HL-60 (cell line): Measurements from ENCODE around the gene CSDE1.
"Not testable (repeated sequence)": the region's sequence is repeated elsewhere in the genome, so short reads cannot be mapped to it uniquely, and the experiment has no call there.

ENCODE experiments used
- DNase-seq, 2 experiments: peaks; one replicate each; pipeline ENCODE4 v3.0.0-alpha.2; 2010 to 2020; ENCODE audit warnings: low read depth in 1 of 2, low spot score in 1 of 2
- H3K27ac ChIP-seq: fragments of 250-450 bp; sonication (Bioruptor Pico); replicated peaks from 2 replicates; pipeline ENCODE4 v1.5.1; 2020; ENCODE audit warnings: mild to moderate bottlenecking, moderate library complexity
- H3K27me3 ChIP-seq: fragments of 250-450 bp; sonication (Bioruptor Pico); 2 replicates; pipeline ENCODE4 v1.5.1; 2021; ENCODE audit warnings: mild to moderate bottlenecking, moderate library complexity; ENCODE audit not compliant: insufficient read depth, poor library complexity, severe bottlenecking
- H3K4me3 ChIP-seq: replicated peaks from 2 replicates; pipeline ENCODE4 v1.5.1; 2011; ENCODE audit warnings: mild to moderate bottlenecking, control low read depth, low read length; ENCODE audit not compliant: insufficient read depth
- CTCF ChIP-seq: IDR thresholded peaks from one replicate; pipeline ENCODE4 v1.5.1; 2011; ENCODE audit warnings: low read length, control low read depth, inconsistent platforms; ENCODE audit not compliant: insufficient read depth
- GABPA ChIP-seq: IDR thresholded peaks from 2 replicates; pipeline ENCODE4 v1.6.1; 2012; ENCODE audit warnings: low read depth
- POLR2AphosphoS5 ChIP-seq: IDR thresholded peaks from 2 replicates; pipeline ENCODE4 v1.6.1; 2012; ENCODE audit warnings: low read depth
- REST ChIP-seq: IDR thresholded peaks from 2 replicates; pipeline ENCODE4 v1.6.1; 2012; ENCODE audit warnings: low read depth; ENCODE audit not compliant: insufficient replicate concordance
- SPI1 ChIP-seq: IDR thresholded peaks from 2 replicates; pipeline ENCODE4 v1.6.1; 2012; ENCODE audit warnings: low read depth, mild to moderate bottlenecking, borderline replicate concordance
- long read RNA-seq: library from polyadenylated mRNA; unstranded; transcript quantifications from one replicate; pipeline ENCODE4 v2.0.0, GENCODE V29; 2020

The CSDE1 gene
- long read RNA-seq, full-length matches to known transcripts = 2,375 of 2,688 reads
- long read RNA-seq, partial matches to known transcripts = 130 of 2,688 reads
- long read RNA-seq, other reads (novel, unspliced or antisense) = 183 of 2,688 reads

- no peak for TF ChIP-seq CTCF
- peak; percentile 97 for TF ChIP-seq POLR2AphosphoS5
- TF ChIP-seq SPI1 = peak; percentile 54; the same call in 1 of the 2 replicates
- peak; percentile 75 for TF ChIP-seq REST
- TF ChIP-seq GABPA = no peak
- no peaks in the 10 kb centered on the region for H3K27me3 ChIP-seq
- H3K27ac ChIP-seq = peak within 1 kb of the TSS; percentile 99
- peak; percentile 96 to 98 for DNase-seq
- H3K4me3 ChIP-seq = peak within 1 kb of the TSS; percentile 91
These were observed at the start of gene CSDE1 for GRCh38 chr1:114757455-114758255. Gene CSDE1, minus strand, starts transcription at chr1:114757984. Its CDS starts 18,094 bp downstream, at chr1:114739890.

- H3K27me3 ChIP-seq, DNase-seq, H3K27ac ChIP-seq, H3K4me3 ChIP-seq: not testable (repeated sequence)
These were observed 46.7 kb upstream of the CSDE1 start for GRCh38 chr1:114804449-114804848.

- Histone ChIP-seq H3K27me3 (peaks cover 2% of the 10 kb centered on the region), H3K4me3 (no peak overlapping the region), H3K27ac (no peak overlapping the region)
- no peak for DNase-seq
- TF ChIP-seq SPI1 = no peak
- no peak for TF ChIP-seq CTCF
- no peak for TF ChIP-seq GABPA
- TF ChIP-seq POLR2AphosphoS5 = no peak
- no peak for TF ChIP-seq REST
These were observed 45.2 kb upstream of the CSDE1 start for GRCh38 chr1:114803001-114803400.

- TF ChIP-seq SPI1 (no peak), GABPA (no peak), POLR2AphosphoS5 (no peak), REST (no peak), CTCF (no peak)
- peaks cover 5% of the 10 kb centered on the region for H3K27me3 ChIP-seq
- DNase-seq = no peak
- no peak overlapping the region for H3K27ac ChIP-seq
- H3K4me3 ChIP-seq = no peak overlapping the region
These were observed 36.3 kb upstream of the CSDE1 start for GRCh38 chr1:114794038-114794437.

- not testable (repeated sequence) for H3K4me3 ChIP-seq, DNase-seq, H3K27ac ChIP-seq, H3K27me3 ChIP-seq
These were observed 32.8 kb upstream of the CSDE1 start for GRCh38 chr1:114790581-114790980.

GRCh38 chr1:114786440-114786839 lies 28.7 kb upstream of the CSDE1 start:
- DNase-seq, H3K27me3 ChIP-seq, H3K27ac ChIP-seq, H3K4me3 ChIP-seq: not testable (repeated sequence)
